NT2/D1 (cell line): Measurements from ENCODE around the gene DYSF.

Experiments used
- SUZ12 ChIP-seq: IDR thresholded peaks from 2 replicates; pipeline ENCODE4 v1.6.1; 2011; ENCODE audit not compliant: insufficient read length, insufficient read depth; ENCODE audit errors: extremely low read depth
- YY1 ChIP-seq: IDR thresholded peaks from 2 replicates; pipeline ENCODE4 v1.6.1; 2011; ENCODE audit not compliant: insufficient read length, insufficient read depth
- ZNF274 ChIP-seq: IDR thresholded peaks from 2 replicates; pipeline ENCODE4 v1.6.1; 2011; ENCODE audit warnings: mild to moderate bottlenecking, low read depth, low read length

- TF ChIP-seq YY1 (no peak), ZNF274 (no peak), SUZ12 (peak; percentile 63)
Observed at GRCh38 chr2:71466301-71467179, 13.2 kb downstream of the DYSF start.
